Dermis microvascular lymphatic vessel endothelial cell (primary cell): ENCODE results near the gene STPG3. TPM values are rescaled to one million over a fixed set of nuclear protein-coding genes. Genes with fewer than 3 reads are reported as not detected.

Experiments used
- DNase-seq, 2 donors: peaks; one replicate each; pipeline versions ENCODE4 v3.0.0 to v3.0.0-alpha.2; 2010; ENCODE audit warnings: low read depth in 2 of 2
- total RNA-seq: library from RNA; depleted of rRNA; stranded (reverse); fragments of >200 nt; gene quantifications from 2 replicates; pipeline ENCODE4 v1.2.1, GENCODE V29; 2014

Gene STPG3
- total RNA-seq, 1 donor from 2014 or later, result not detected

GRCh38 chr9:137264067-137264466 is 13.0 kb downstream of the STPG3 start:
- DNase-seq, result no peak

GRCh38 chr9:137265496-137266161 is 14.5 kb downstream of the STPG3 start:
- DNase-seq, result no peak

- DNase-seq, result no peak
These were observed 15.1 kb downstream of the STPG3 start for GRCh38 chr9:137266162-137266527.

GRCh38 chr9:137266585-137267453 is 15.7 kb downstream of the STPG3 start:
- no peak for DNase-seq

GRCh38 chr9:137267933-137268355 is 16.9 kb downstream of the STPG3 start:
- no peak for DNase-seq

- peak; percentile 69 to 82 for DNase-seq
These were observed 17.6 kb downstream of the STPG3 start for GRCh38 chr9:137268538-137269201.

- DNase-seq, result peak in 1 of 2 donors; percentile 61
These were observed 18.2 kb downstream of the STPG3 start for GRCh38 chr9:137269231-137269772.

- no peak for DNase-seq
These were observed 20.0 kb downstream of the STPG3 start for GRCh38 chr9:137270929-137271695.

- DNase-seq, result no peak
These were observed 20.6 kb downstream of the STPG3 start for GRCh38 chr9:137271696-137272076.

GRCh38 chr9:137272241-137273094 is 21.4 kb downstream of the STPG3 start:
- DNase-seq, result no peak

- DNase-seq, result no peak
These were observed 22.0 kb downstream of the STPG3 start for GRCh38 chr9:137273095-137273490.

GRCh38 chr9:137273611-137274320 is 22.7 kb downstream of the STPG3 start:
- no peak for DNase-seq

- DNase-seq, result no peak
These were observed 24.1 kb downstream of the STPG3 start for GRCh38 chr9:137275203-137275587.

- DNase-seq, result no peak
These were observed 24.7 kb downstream of the STPG3 start for GRCh38 chr9:137275588-137276472.

GRCh38 chr9:137276473-137277328 is 25.6 kb downstream of the STPG3 start:
- DNase-seq, result peak in 1 of 2 donors; percentile 38

- peak; percentile 82 to 96 for DNase-seq
These were observed 26.4 kb downstream of the STPG3 start, which contains the start of gene TOR4A for GRCh38 chr9:137277329-137278041. Gene TOR4A (plus strand): TSS chr9:137277726. CDS start chr9:137278690, 964 bp downstream.
